Measurements from ENCODE around the gene TCF4. TPM values are rescaled to one million over a fixed set of nuclear protein-coding genes. Genes with fewer than 3 reads are reported as not detected.

Gene TCF4
- total RNA-seq, 4 donors from 2014 or later, result 114 to 190 (median 132) TPM

- 81 to 85% methylated on average over 6 of the region's 6 CpGs for WGBS, 2 donors
- no peak for DNase-seq
- H3K27ac ChIP-seq, result no peak overlapping the region
- TF ChIP-seq CTCF (IDR thresholded peaks at IDR 0.05) (no peak), POLR2A (IDR thresholded peaks at IDR 0.05) (no peak)
- no peaks in the 10 kb centered on the region for H3K4me1 ChIP-seq
- no peaks in the 10 kb centered on the region for H3K9me3 ChIP-seq
- H3K36me3 ChIP-seq, result no peaks in the 10 kb centered on the region
- no peaks in the 10 kb centered on the region for H3K27me3 ChIP-seq
- intact Hi-C loops (cut with DNase I), result no loop called here
- H3K4me3 ChIP-seq (replicated peaks in 1 of 3), result no peak overlapping the region
Observed at GRCh38 chr18:55515941-55516710, 71.9 kb downstream of the TCF4 start.

GRCh38 chr18:55515214-55515613 is 72.8 kb downstream of the TCF4 start:
- 82 to 89% methylated on average over 3 of the region's 3 CpGs for WGBS, 2 donors
- Histone ChIP-seq H3K4me3 (replicated peaks in 1 of 3) (no peak overlapping the region), H3K4me1 (peaks cover 2 to 7% of the 10 kb centered on the region in 2 donors), H3K27me3 (no peaks in the 10 kb centered on the region), H3K9me3 (no peaks in the 10 kb centered on the region), H3K27ac (no peak overlapping the region), H3K36me3 (no peaks in the 10 kb centered on the region)
- TF ChIP-seq CTCF (IDR thresholded peaks at IDR 0.05) (no peak), POLR2A (IDR thresholded peaks at IDR 0.05) (no peak)
- intact Hi-C loops (cut with DNase I), result no loop called here
- DNase-seq, result no peak

- no peaks in the 10 kb centered on the region for H3K36me3 ChIP-seq
- H3K9me3 ChIP-seq, result no peaks in the 10 kb centered on the region
- peaks cover 12 to 18% of the 10 kb centered on the region in 2 donors for H3K4me1 ChIP-seq
- no peak for DNase-seq
- no peak overlapping the region for H3K4me3 ChIP-seq (replicated peaks in 1 of 3)
- TF ChIP-seq POLR2A (IDR thresholded peaks at IDR 0.05) (no peak), CTCF (IDR thresholded peaks at IDR 0.05) (no peak)
- H3K27me3 ChIP-seq, result no peaks in the 10 kb centered on the region
- H3K27ac ChIP-seq, result no peak overlapping the region
- intact Hi-C loops (cut with DNase I), result no loop called here
Observed at GRCh38 chr18:55513161-55513560, 74.8 kb downstream of the TCF4 start.

GRCh38 chr18:55511277-55511676 is 76.7 kb downstream of the TCF4 start:
- H3K4me1 ChIP-seq, result peaks cover 12 to 18% of the 10 kb centered on the region in 2 donors
- no peaks in the 10 kb centered on the region for H3K36me3 ChIP-seq
- no peak for DNase-seq
- intact Hi-C loops (cut with DNase I), result no loop called here
- no peaks in the 10 kb centered on the region for H3K27me3 ChIP-seq
- no peak overlapping the region for H3K4me3 ChIP-seq (replicated peaks in 1 of 3)
- peak overlapping the region; percentile 49 to 94 (median 79) for H3K27ac ChIP-seq
- H3K9me3 ChIP-seq, result no peaks in the 10 kb centered on the region
- TF ChIP-seq POLR2A (IDR thresholded peaks at IDR 0.05) (no peak), CTCF (IDR thresholded peaks at IDR 0.05) (no peak)

GRCh38 chr18:55510809-55511208 is 77.2 kb downstream of the TCF4 start:
- Histone ChIP-seq H3K9me3 (no peaks in the 10 kb centered on the region), H3K4me1 (peaks cover 12 to 22% of the 10 kb centered on the region in 2 donors), H3K36me3 (no peaks in the 10 kb centered on the region), H3K27me3 (no peaks in the 10 kb centered on the region), H3K27ac (peak overlapping the region; percentile 61 to 94 (median 79)), H3K4me3 (replicated peaks in 1 of 3) (no peak overlapping the region)
- intact Hi-C loops (cut with DNase I), result no loop called here
- DNase-seq, result no peak
- WGBS, 2 donors, result 55 to 56% methylated on average over 5 of the region's 5 CpGs
- TF ChIP-seq CTCF (IDR thresholded peaks at IDR 0.05) (no peak), POLR2A (IDR thresholded peaks at IDR 0.05) (peak in 1 of 2 donors; percentile 25)
